HTR-8/SVneo (cell line): ENCODE results near the gene WDR38.
"Not testable (repeated sequence)": the region's sequence is repeated elsewhere in the genome, so short reads cannot be mapped to it uniquely, and the experiment has no call there.

ENCODE experiments used
- DNase-seq: peaks from one replicate; pipeline ENCODE4 v3.0.0; 2011; ENCODE audit warnings: low spot score, mixed read lengths; ENCODE audit not compliant: insufficient read length
- FAIRE-seq: peaks from 2 replicates; lab custom pipeline; 2011; peaks lifted over from hg19 to GRCh38; lab: Jason Lieb, UNC

Gene WDR38

GRCh38 chr9:124831642-124832364 lies 21.5 kb upstream of the WDR38 start:
- FAIRE-seq = no peak
- no peak for DNase-seq

- DNase-seq (no peak), FAIRE-seq (no peak)
Measured at GRCh38 chr9:124834591-124834990, 18.7 kb upstream of the WDR38 start.

- no peak for FAIRE-seq
- no peak for DNase-seq
Measured at GRCh38 chr9:124835026-124835557, 18.2 kb upstream of the WDR38 start.

- not testable (repeated sequence) for FAIRE-seq, DNase-seq
Measured at GRCh38 chr9:124838132-124838531, 15.1 kb upstream of the WDR38 start.

- not testable (repeated sequence) for DNase-seq, FAIRE-seq
Measured at GRCh38 chr9:124838567-124839275, 14.5 kb upstream of the WDR38 start.

GRCh38 chr9:124839612-124840299 lies 13.5 kb upstream of the WDR38 start:
- FAIRE-seq = no peak
- DNase-seq = no peak

- FAIRE-seq (no peak), DNase-seq (no peak)
Measured at GRCh38 chr9:124840300-124840833, 12.9 kb upstream of the WDR38 start.

GRCh38 chr9:124841075-124841821 lies 12.0 kb upstream of the WDR38 start:
- DNase-seq (no peak), FAIRE-seq (no peak)

- DNase-seq (no peak), FAIRE-seq (no peak)
Measured at GRCh38 chr9:124843456-124844034, 9.7 kb upstream of the WDR38 start.

GRCh38 chr9:124844291-124844690 lies 9.0 kb upstream of the WDR38 start:
- no peak for FAIRE-seq
- DNase-seq = no peak

- FAIRE-seq, DNase-seq: not testable (repeated sequence)
Measured at GRCh38 chr9:124846467-124846866, 6.8 kb upstream of the WDR38 start.

GRCh38 chr9:124846969-124847368 lies 6.3 kb upstream of the WDR38 start:
- no peak for FAIRE-seq
- DNase-seq = no peak

GRCh38 chr9:124849801-124850200 lies 3.5 kb upstream of the WDR38 start:
- no peak for FAIRE-seq

GRCh38 chr9:124852121-124852828 lies 985 bp upstream of the WDR38 start:
- FAIRE-seq (no peak), DNase-seq (no peak)

More at GRCh38 chr9:124849801-124850200, 3.5 kb upstream of the WDR38 start:
- no peak for DNase-seq

- DNase-seq (no peak), FAIRE-seq (no peak)
Measured at GRCh38 chr9:124853605-124854143, 414 bp downstream of the WDR38 start.

GRCh38 chr9:124854161-124854560 lies 901 bp downstream of the WDR38 start:
- DNase-seq (no peak), FAIRE-seq (no peak)

GRCh38 chr9:124854822-124855221 lies 1.6 kb downstream of the WDR38 start:
- FAIRE-seq = no peak
- DNase-seq = no peak

GRCh38 chr9:124855566-124855943 lies 2.3 kb downstream of the WDR38 start:
- DNase-seq = no peak
- no peak for FAIRE-seq
